IMR-90 (cell line): Measurements from ENCODE around the gene SCAMP4.

Source experiments
- BHLHE40 ChIP-seq: fragments of 150-350 bp; IDR thresholded peaks from 2 replicates; pipeline ENCODE4 v1.6.1; 2016; ENCODE audit warnings: mild to moderate bottlenecking, low read depth, low read length
- CEBPB ChIP-seq: IDR thresholded peaks from 2 replicates; pipeline ENCODE4 v1.6.1; 2012; ENCODE audit warnings: low read depth, low read length, improper control_type of control experiment
- CHD1 ChIP-seq: IDR thresholded peaks from 2 replicates; pipeline ENCODE4 v1.6.1; 2012; ENCODE audit warnings: low read depth, low read length, improper control_type of control experiment
- CTCF ChIP-seq: conservative IDR thresholded peaks from 2 replicates; pipeline ENCODE4 v1.5.1; 2012; ENCODE audit warnings: mild to moderate bottlenecking, low read depth, low read length, improper control_type of control experiment
- ELK1 ChIP-seq: fragments of 150-350 bp; IDR thresholded peaks from 2 replicates; pipeline ENCODE4 v1.6.1; 2016; ENCODE audit warnings: low read depth, mild to moderate bottlenecking, low read length, moderate library complexity, borderline replicate concordance
- FOS ChIP-seq: fragments of 150-350 bp; IDR thresholded peaks from 2 replicates; pipeline ENCODE4 v1.6.1; 2016; ENCODE audit warnings: low read depth, low read length
- MAFK ChIP-seq: IDR thresholded peaks from 2 replicates; pipeline ENCODE4 v1.6.1; 2012; ENCODE audit warnings: low read depth, low read length, improper control_type of control experiment
- MXI1 ChIP-seq: IDR thresholded peaks from 2 replicates; pipeline ENCODE4 v1.6.1; 2012; ENCODE audit warnings: low read depth, mild to moderate bottlenecking, low read length, moderate library complexity, borderline replicate concordance
- NFE2L2 ChIP-seq: fragments of 150-350 bp; IDR thresholded peaks from 2 replicates; pipeline ENCODE4 v1.6.1; 2016; ENCODE audit warnings: low read depth, mild to moderate bottlenecking, low read length
- RCOR1 ChIP-seq: IDR thresholded peaks from 2 replicates; pipeline ENCODE4 v1.6.1; 2012; ENCODE audit warnings: mild to moderate bottlenecking, low read length, improper control_type of control experiment; ENCODE audit not compliant: insufficient replicate concordance
- RFX5 ChIP-seq: IDR thresholded peaks from 2 replicates; pipeline ENCODE4 v1.8.0; 2012; ENCODE audit warnings: low read depth, mild to moderate bottlenecking, low read length, moderate library complexity
- SMC3 ChIP-seq: fragments of 150-350 bp; IDR thresholded peaks from 2 replicates; pipeline ENCODE4 v1.6.1; 2016; ENCODE audit warnings: low read depth, mild to moderate bottlenecking, antibody characterized with exemption, low read length, moderate library complexity
- USF2 ChIP-seq: fragments of 150-350 bp; IDR thresholded peaks from 2 replicates; pipeline ENCODE4 v1.6.1; 2017; ENCODE audit warnings: mild to moderate bottlenecking, antibody characterized with exemption, low read length, low read depth

- no peak for TF ChIP-seq CTCF
- no peak for TF ChIP-seq MAFK
- TF ChIP-seq ELK1 = no peak
- no peak for TF ChIP-seq NFE2L2
- TF ChIP-seq CEBPB = no peak
- TF ChIP-seq SMC3 = no peak
- TF ChIP-seq RFX5 = no peak
- no peak for TF ChIP-seq FOS
- TF ChIP-seq RCOR1 = no peak
- TF ChIP-seq CHD1 = no peak
- TF ChIP-seq MXI1 = no peak
- TF ChIP-seq USF2 = no peak
- no peak for TF ChIP-seq BHLHE40
Measured at GRCh38 chr19:1942934-1943555, 37.8 kb downstream of the SCAMP4 start.
